GM18861 (cell line): ENCODE results near the gene RAP1GAP.

ENCODE experiments used
- ATAC-seq: cut with Tn5 transposase; IDR thresholded peaks from one replicate; pipeline ENCODE4 v1.9.1; 2021; ENCODE audit not compliant: unreplicated experiment

Gene RAP1GAP

GRCh38 chr1:21669258-21670058, at the start of gene RAP1GAP:
RAP1GAP (minus strand) TSS chr1:21669357; CDS start chr1:21620032, 49,325 bp downstream.
- ATAC-seq = no peak

GRCh38 chr1:21716169-21716568, 47.0 kb upstream of the RAP1GAP start:
- ATAC-seq = no peak

- no peak for ATAC-seq
Measured at GRCh38 chr1:21707891-21708290, 38.7 kb upstream of the RAP1GAP start.

- ATAC-seq = no peak
Measured at GRCh38 chr1:21707086-21707840, 38.1 kb upstream of the RAP1GAP start.

GRCh38 chr1:21706151-21706835, 37.1 kb upstream of the RAP1GAP start:
- no peak for ATAC-seq

- ATAC-seq = no peak
Measured at GRCh38 chr1:21705303-21705980, 36.3 kb upstream of the RAP1GAP start.

- no peak for ATAC-seq
Measured at GRCh38 chr1:21704145-21704544, 35.0 kb upstream of the RAP1GAP start.

GRCh38 chr1:21703318-21703963, 34.3 kb upstream of the RAP1GAP start:
- ATAC-seq = no peak

GRCh38 chr1:21702780-21703179, 33.6 kb upstream of the RAP1GAP start:
- ATAC-seq = no peak

GRCh38 chr1:21701401-21701800, 32.2 kb upstream of the RAP1GAP start:
- no peak for ATAC-seq

- no peak for ATAC-seq
Measured at GRCh38 chr1:21700094-21700493, 30.9 kb upstream of the RAP1GAP start.

GRCh38 chr1:21696931-21697330, 27.8 kb upstream of the RAP1GAP start:
- ATAC-seq = no peak

GRCh38 chr1:21693732-21694131, 24.6 kb upstream of the RAP1GAP start:
- no peak for ATAC-seq

GRCh38 chr1:21691739-21692138, 22.6 kb upstream of the RAP1GAP start:
- no peak for ATAC-seq

GRCh38 chr1:21689661-21690372, 20.7 kb upstream of the RAP1GAP start:
- no peak for ATAC-seq

- no peak for ATAC-seq
Measured at GRCh38 chr1:21687081-21687529, 17.9 kb upstream of the RAP1GAP start.

- ATAC-seq = no peak
Measured at GRCh38 chr1:21685946-21686678, 17.0 kb upstream of the RAP1GAP start.

- ATAC-seq = no peak
Measured at GRCh38 chr1:21681426-21681825, 12.3 kb upstream of the RAP1GAP start.

- no peak for ATAC-seq
Measured at GRCh38 chr1:21680918-21681317, 11.8 kb upstream of the RAP1GAP start.
